ENCODE measurements around the gene LRP5. TPM values are rescaled to one million over a fixed set of nuclear protein-coding genes. Genes with fewer than 3 reads are reported as not detected.

LRP5 gene
- total RNA-seq, 1 experiment from 2014 or later, result 48.8 TPM

GRCh38 chr11:68432874-68433273 lies 120.5 kb downstream of the LRP5 start:
- no peak overlapping the region for H3K27ac Mint-ChIP-seq
- no peak overlapping the region for H3K4me3 Mint-ChIP-seq
- peaks cover 32% of the 10 kb centered on the region for H3K36me3 Mint-ChIP-seq
- no peaks in the 10 kb centered on the region for H3K4me1 Mint-ChIP-seq
- peaks cover 22% of the 10 kb centered on the region for H3K9me3 Mint-ChIP-seq
- TF ChIP-seq ZNF423 (CRISPR knock-in tag; IDR thresholded peaks at IDR 0.05) (no peak), NR3C1 (CRISPR knock-in tag; conservative IDR thresholded peaks at IDR 0.05; ENCODE audit: low read depth) (no peak), FOXK1 (CRISPR knock-in tag; IDR thresholded peaks at IDR 0.05) (no peak), IRF2 (CRISPR knock-in tag; IDR thresholded peaks at IDR 0.05; ENCODE audit: borderline replicate concordance, low read depth) (no peak), STAT6 (CRISPR knock-in tag; conservative IDR thresholded peaks at IDR 0.05; ENCODE audit: low read depth) (no peak), ZBTB21 (CRISPR knock-in tag; IDR thresholded peaks at IDR 0.05; ENCODE audit: borderline replicate concordance) (no peak), TCF7 (CRISPR knock-in tag; IDR thresholded peaks at IDR 0.05; ENCODE audit: low read depth) (no peak), NR1H2 (CRISPR knock-in tag; IDR thresholded peaks at IDR 0.05) (no peak), AFF4 (CRISPR knock-in tag; IDR thresholded peaks at IDR 0.05; ENCODE audit: borderline replicate concordance) (no peak), HMGA2 (CRISPR knock-in tag; IDR thresholded peaks at IDR 0.05) (no peak), E2F5 (CRISPR knock-in tag; IDR thresholded peaks at IDR 0.05) (no peak), ZNF512 (CRISPR knock-in tag; IDR thresholded peaks at IDR 0.05; ENCODE audit: borderline replicate concordance) (no peak), CBFB (CRISPR knock-in tag; IDR thresholded peaks at IDR 0.05; ENCODE audit: low read depth) (no peak), NFATC4 (CRISPR knock-in tag; IDR thresholded peaks at IDR 0.05) (no peak)
- POLR2A ChIA-PET, result no interaction called here
- ATAC-seq, result no peak
- DNase-seq (ENCODE audit: low spot score), result no peak
- CTCF ChIA-PET, result no interaction called here
- no peaks in the 10 kb centered on the region for H3K27me3 Mint-ChIP-seq (ENCODE audit: low read depth)

- no peak for DNase-seq (ENCODE audit: low spot score)
- no peak for ATAC-seq
- Mint-ChIP-seq H3K4me1 (no peaks in the 10 kb centered on the region), H3K27ac (no peak overlapping the region), H3K27me3 (ENCODE audit: low read depth) (no peaks in the 10 kb centered on the region), H3K4me3 (no peak overlapping the region), H3K9me3 (peaks cover 18% of the 10 kb centered on the region), H3K36me3 (peaks cover 26% of the 10 kb centered on the region)
- ChIA-PET CTCF (no interaction called here), POLR2A (no interaction called here)
- TF ChIP-seq MXD4 (CRISPR knock-in tag; IDR thresholded peaks at IDR 0.05; ENCODE audit: borderline replicate concordance) (no peak), PRDM15 (CRISPR knock-in tag; IDR thresholded peaks at IDR 0.05) (no peak), GABPB1 (CRISPR knock-in tag; IDR thresholded peaks at IDR 0.05) (no peak), ZNF317 (CRISPR knock-in tag; IDR thresholded peaks at IDR 0.05; ENCODE audit: borderline replicate concordance, low read depth) (no peak), ATF2 (CRISPR knock-in tag; IDR thresholded peaks at IDR 0.05; ENCODE audit: borderline replicate concordance, low read depth) (no peak), TEAD4 (CRISPR knock-in tag; IDR thresholded peaks at IDR 0.05) (no peak), CREB1 (CRISPR knock-in tag; IDR thresholded peaks at IDR 0.05) (no peak), ELF4 (CRISPR knock-in tag; IDR thresholded peaks at IDR 0.05; ENCODE audit: low read depth) (no peak), FOXK1 (CRISPR knock-in tag; IDR thresholded peaks at IDR 0.05) (no peak), TCF7 (CRISPR knock-in tag; IDR thresholded peaks at IDR 0.05; ENCODE audit: low read depth) (no peak)
Observed at GRCh38 chr11:68433541-68433940, 121.2 kb downstream of the LRP5 start.

Data from WTC11 (cell line).